Measurements from ENCODE around the gene CD276. TPM values are rescaled to one million over a fixed set of nuclear protein-coding genes. Genes with fewer than 3 reads are reported as not detected.
"Not testable (repeated sequence)": the region's sequence is repeated elsewhere in the genome, so short reads cannot be mapped to it uniquely, and the experiment has no call there.

The CD276 gene
- total RNA-seq, 1 experiment from 2014 or later: 198 TPM

GRCh38 chr15:73732051-73732450 lies 47.9 kb downstream of the CD276 start:
- in situ Hi-C loops (cut with HindIII; ENCODE audit: low pct_unique_long_range_greater_than_20kb, low sequenced_read_pairs): not testable (repeated sequence)

GRCh38 chr15:73732930-73733329 lies 48.7 kb downstream of the CD276 start:
- DNase-seq (ENCODE audit: low read depth): no peak
- in situ Hi-C loops (cut with HindIII; ENCODE audit: low pct_unique_long_range_greater_than_20kb, low sequenced_read_pairs): no loop called here

More at GRCh38 chr15:73732051-73732450, 47.9 kb downstream of the CD276 start:
- not testable (repeated sequence) for DNase-seq (ENCODE audit: low read depth)

GRCh38 chr15:73737535-73737934 lies 53.4 kb downstream of the CD276 start:
- in situ Hi-C loops (cut with HindIII; ENCODE audit: low pct_unique_long_range_greater_than_20kb, low sequenced_read_pairs): no loop called here

GRCh38 chr15:73740152-73741048 lies 56.2 kb downstream of the CD276 start:
- in situ Hi-C loops (cut with HindIII; ENCODE audit: low pct_unique_long_range_greater_than_20kb, low sequenced_read_pairs): no loop called here
- no peak for DNase-seq (ENCODE audit: low read depth)

More at GRCh38 chr15:73737535-73737934, 53.4 kb downstream of the CD276 start:
- DNase-seq (ENCODE audit: low read depth): no peak

GRCh38 chr15:73741321-73741836 lies 57.2 kb downstream of the CD276 start:
- no peak for DNase-seq (ENCODE audit: low read depth)
- in situ Hi-C loops (cut with HindIII; ENCODE audit: low pct_unique_long_range_greater_than_20kb, low sequenced_read_pairs): no loop called here

- in situ Hi-C loops (cut with HindIII; ENCODE audit: low pct_unique_long_range_greater_than_20kb, low sequenced_read_pairs): no loop called here
These were observed 60.1 kb downstream of the CD276 start for GRCh38 chr15:73744293-73744692.

GRCh38 chr15:73745073-73745472 lies 60.9 kb downstream of the CD276 start:
- in situ Hi-C loops (cut with HindIII; ENCODE audit: low pct_unique_long_range_greater_than_20kb, low sequenced_read_pairs): no loop called here
- DNase-seq (ENCODE audit: low read depth): no peak

More at GRCh38 chr15:73744293-73744692, 60.1 kb downstream of the CD276 start:
- DNase-seq (ENCODE audit: low read depth): no peak

- in situ Hi-C loops (cut with HindIII; ENCODE audit: low pct_unique_long_range_greater_than_20kb, low sequenced_read_pairs): no loop called here
- DNase-seq (ENCODE audit: low read depth): no peak
These were observed 62.1 kb downstream of the CD276 start for GRCh38 chr15:73746261-73746660.

- peak; percentile 3 for DNase-seq (ENCODE audit: low read depth)
- in situ Hi-C loops (cut with HindIII; ENCODE audit: low pct_unique_long_range_greater_than_20kb, low sequenced_read_pairs): no loop called here
These were observed 62.7 kb downstream of the CD276 start for GRCh38 chr15:73746883-73747282.

- in situ Hi-C loops (cut with HindIII; ENCODE audit: low pct_unique_long_range_greater_than_20kb, low sequenced_read_pairs): no loop called here
- no peak for DNase-seq (ENCODE audit: low read depth)
These were observed 63.8 kb downstream of the CD276 start for GRCh38 chr15:73747847-73748590.

GRCh38 chr15:73748730-73749129 lies 64.5 kb downstream of the CD276 start:
- no peak for DNase-seq (ENCODE audit: low read depth)
- in situ Hi-C loops (cut with HindIII; ENCODE audit: low pct_unique_long_range_greater_than_20kb, low sequenced_read_pairs): no loop called here

- in situ Hi-C loops (cut with HindIII; ENCODE audit: low pct_unique_long_range_greater_than_20kb, low sequenced_read_pairs): no loop called here
- no peak for DNase-seq (ENCODE audit: low read depth)
These were observed 65.3 kb downstream of the CD276 start for GRCh38 chr15:73749533-73749932.

GRCh38 chr15:73749971-73750370 lies 65.8 kb downstream of the CD276 start:
- in situ Hi-C loops (cut with HindIII; ENCODE audit: low pct_unique_long_range_greater_than_20kb, low sequenced_read_pairs): no loop called here
- DNase-seq (ENCODE audit: low read depth): no peak

GRCh38 chr15:73750438-73750837 lies 66.3 kb downstream of the CD276 start:
- in situ Hi-C loops (cut with HindIII; ENCODE audit: low pct_unique_long_range_greater_than_20kb, low sequenced_read_pairs): no loop called here
- DNase-seq (ENCODE audit: low read depth): no peak

GRCh38 chr15:73750951-73751350 lies 66.8 kb downstream of the CD276 start:
- DNase-seq (ENCODE audit: low read depth): no peak
- in situ Hi-C loops (cut with HindIII; ENCODE audit: low pct_unique_long_range_greater_than_20kb, low sequenced_read_pairs): no loop called here

- in situ Hi-C loops (cut with HindIII; ENCODE audit: low pct_unique_long_range_greater_than_20kb, low sequenced_read_pairs): no loop called here
- no peak for DNase-seq (ENCODE audit: low read depth)
These were observed 67.3 kb downstream of the CD276 start for GRCh38 chr15:73751511-73751898.

GRCh38 chr15:73751899-73752805 lies 68.0 kb downstream of the CD276 start:
- in situ Hi-C loops (cut with HindIII; ENCODE audit: low pct_unique_long_range_greater_than_20kb, low sequenced_read_pairs): no loop called here
- no peak for DNase-seq (ENCODE audit: low read depth)

GRCh38 chr15:73752806-73753193 lies 68.6 kb downstream of the CD276 start:
- no peak for DNase-seq (ENCODE audit: low read depth)
- in situ Hi-C loops (cut with HindIII; ENCODE audit: low pct_unique_long_range_greater_than_20kb, low sequenced_read_pairs): no loop called here
